ENCODE results near the gene FAM240A.

DNA sequence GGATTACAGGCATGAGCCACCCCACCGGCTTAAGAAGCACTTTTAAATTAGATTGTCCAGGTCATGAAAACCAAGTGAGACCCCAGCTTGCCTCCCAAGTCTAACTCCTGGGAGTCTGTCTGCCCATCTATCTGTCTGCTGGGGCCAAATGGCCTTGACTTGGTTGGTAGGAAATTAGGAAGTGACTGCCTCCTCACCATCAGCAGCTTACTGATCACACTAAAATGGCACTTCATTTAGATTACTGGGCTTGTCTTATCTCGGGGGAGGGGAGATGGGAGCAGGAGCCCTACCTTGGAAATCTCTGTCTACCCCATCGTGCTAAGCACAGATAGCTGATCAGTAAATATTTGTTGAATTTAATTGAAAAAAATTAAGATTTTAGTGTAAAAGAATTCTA, 40.6 kb upstream of the FAM240A start:
- TF ChIP-seq, protein P1, sequence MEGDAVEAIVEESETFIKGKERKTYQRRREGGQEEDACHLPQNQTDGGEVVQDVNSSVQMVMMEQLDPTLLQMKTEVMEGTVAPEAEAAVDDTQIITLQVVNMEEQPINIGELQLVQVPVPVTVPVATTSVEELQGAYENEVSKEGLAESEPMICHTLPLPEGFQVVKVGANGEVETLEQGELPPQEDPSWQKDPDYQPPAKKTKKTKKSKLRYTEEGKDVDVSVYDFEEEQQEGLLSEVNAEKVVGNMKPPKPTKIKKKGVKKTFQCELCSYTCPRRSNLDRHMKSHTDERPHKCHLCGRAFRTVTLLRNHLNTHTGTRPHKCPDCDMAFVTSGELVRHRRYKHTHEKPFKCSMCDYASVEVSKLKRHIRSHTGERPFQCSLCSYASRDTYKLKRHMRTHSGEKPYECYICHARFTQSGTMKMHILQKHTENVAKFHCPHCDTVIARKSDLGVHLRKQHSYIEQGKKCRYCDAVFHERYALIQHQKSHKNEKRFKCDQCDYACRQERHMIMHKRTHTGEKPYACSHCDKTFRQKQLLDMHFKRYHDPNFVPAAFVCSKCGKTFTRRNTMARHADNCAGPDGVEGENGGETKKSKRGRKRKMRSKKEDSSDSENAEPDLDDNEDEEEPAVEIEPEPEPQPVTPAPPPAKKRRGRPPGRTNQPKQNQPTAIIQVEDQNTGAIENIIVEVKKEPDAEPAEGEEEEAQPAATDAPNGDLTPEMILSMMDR (conservative IDR thresholded peaks at IDR 0.05): no peak
- TF ChIP-seq ZFX (IDR thresholded peaks at IDR 0.05): no peak
